Smooth muscle cell (in vitro differentiated cells): ENCODE results near the gene COQ8B. TPM values are rescaled to one million over a fixed set of nuclear protein-coding genes. Genes with fewer than 3 reads are reported as not detected.

Experiments used
- DNase-seq: peaks from one replicate; lab custom pipeline; 2025; ENCODE audit not compliant: unreplicated experiment; lab: John Stamatoyannopoulos, UW
- H2AFZ ChIP-seq: fragments of 200-600 bp; sonication (generic); 2 replicates; pipeline ENCODE4 v1.6.0; 2016; ENCODE audit warnings: antibody characterized with exemption, low read depth, mild to moderate bottlenecking
- H3F3A ChIP-seq: fragments of 200-600 bp; sonication (generic); 2 replicates; pipeline ENCODE4 v1.6.0; 2017; ENCODE audit warnings: antibody characterized with exemption, low read depth
- H3K27ac ChIP-seq: fragments of 200-600 bp; sonication (generic); 2 replicates; pipeline ENCODE4 v1.5.1; 2016; ENCODE audit warnings: low read depth, mild to moderate bottlenecking
- H3K27me3 ChIP-seq: fragments of 200-600 bp; sonication (generic); 2 replicates; pipeline ENCODE4 v1.6.1; 2016; ENCODE audit warnings: low read depth, mild to moderate bottlenecking
- H3K36me3 ChIP-seq: fragments of 200-600 bp; sonication (generic); 2 replicates; pipeline ENCODE4 v1.5.1; 2016; ENCODE audit warnings: low read depth
- H3K4me1 ChIP-seq: fragments of 200-600 bp; sonication (generic); 2 replicates; pipeline ENCODE4 v1.5.1; 2016; ENCODE audit warnings: low read depth
- H3K4me2 ChIP-seq: fragments of 200-600 bp; sonication (generic); 2 replicates; pipeline ENCODE4 v1.6.0; 2016; ENCODE audit warnings: mild to moderate bottlenecking
- H3K4me3 ChIP-seq: fragments of 200-600 bp; sonication (generic); 2 replicates; pipeline ENCODE4 v1.5.1; 2016; ENCODE audit warnings: mild to moderate bottlenecking
- H3K79me2 ChIP-seq: fragments of 200-600 bp; sonication (generic); 2 replicates; pipeline ENCODE4 v1.6.0; 2016; ENCODE audit warnings: low read depth, mild to moderate bottlenecking
- H3K9ac ChIP-seq: fragments of 200-600 bp; sonication (generic); 2 replicates; pipeline ENCODE4 v1.6.0; 2016; ENCODE audit warnings: low read depth
- H3K9me3 ChIP-seq: fragments of 200-600 bp; sonication (generic); replicated peaks from 2 replicates; pipeline ENCODE4 v1.5.1; 2016; ENCODE audit warnings: low read depth
- H4K20me1 ChIP-seq: fragments of 200-600 bp; sonication (generic); 2 replicates; pipeline ENCODE4 v1.6.0; 2016; ENCODE audit warnings: low read depth
- CTCF ChIP-seq: fragments of 200-600 bp; sonication (generic); IDR thresholded peaks from 2 replicates; pipeline ENCODE4 v1.5.1; 2017; ENCODE audit warnings: borderline replicate concordance, mild to moderate bottlenecking, antibody characterized with exemption; ENCODE audit not compliant: insufficient read depth, poor library complexity, severe bottlenecking
- WGBS: methylation state at CpG from one replicate; pipeline ENCODE4 v1.1.7; 2016; ENCODE audit warnings: low lambda C conversion rate; 5-methylcytosine and 5-hydroxymethylcytosine counted together
- polyA plus RNA-seq: library from polyadenylated mRNA; unstranded; fragments of >200 nt; fragmentation: Nextera tagmentation; extraction: Ambion mirVana; gene quantifications from 2 replicates; pipeline ENCODE4 v1.2.1, GENCODE V29; 2016
- small RNA-seq: library from RNA; depleted of rRNA; stranded (forward); fragments of <200 nt; gene quantifications from one replicate; pipeline ENCODE3, GENCODE V24; 2014
- total RNA-seq: library from RNA; depleted of rRNA; stranded (reverse); fragments of >200 nt; gene quantifications from 2 replicates; pipeline ENCODE4 v1.2.3, GENCODE V29; 2014

COQ8B gene
- total and polyA plus RNA-seq, 2 experiments from 2014 or later = 21.2 to 26.0 TPM

GRCh38 chr19:40642051-40642706 lies 74.5 kb downstream of the COQ8B start:
- H3K79me2 ChIP-seq = no peaks in the 10 kb centered on the region
- no peak overlapping the region for H3K9ac ChIP-seq
- no peak for DNase-seq
- no peak overlapping the region for H3K27ac ChIP-seq
- no peaks in the 10 kb centered on the region for H3K27me3 ChIP-seq
- H3F3A ChIP-seq = no peaks in the 10 kb centered on the region
- H2AFZ ChIP-seq = no peak overlapping the region
- H3K4me2 ChIP-seq = no peak overlapping the region
- H3K4me1 ChIP-seq = peaks cover 4% of the 10 kb centered on the region
- no peaks in the 10 kb centered on the region for H4K20me1 ChIP-seq
- TF ChIP-seq CTCF = no peak
- H3K36me3 ChIP-seq = no peaks in the 10 kb centered on the region
- H3K4me3 ChIP-seq = no peak overlapping the region
- H3K9me3 ChIP-seq = no peaks in the 10 kb centered on the region
- WGBS = 96% methylated on average over 18 of the region's 18 CpGs

Small RNAs within 50 kb of the gene (small RNA-seq; reads per million reads assigned to genes)
- gene RNU6-195P = not detected

Other genes with a start within 250 kb of the COQ8B start
- 0.45 and 1.0 TPM in 2 replicates for gene SPTBN4, start 249.9 kb downstream of the COQ8B start, total RNA-seq
- gene SPTBN4, start 249.9 kb downstream of the COQ8B start, polyA plus RNA-seq = 0.63 and 1.2 TPM in 2 replicates
- gene SHKBP1, start 140.0 kb downstream of the COQ8B start, total RNA-seq = 38.8 and 40.9 TPM in 2 replicates
- gene SHKBP1, start 140.0 kb downstream of the COQ8B start, polyA plus RNA-seq = 90.8 and 102 TPM in 2 replicates
- gene LTBP4, start 115.5 kb downstream of the COQ8B start, total RNA-seq = 28.5 and 38.5 TPM in 2 replicates
- gene LTBP4, start 115.5 kb downstream of the COQ8B start, polyA plus RNA-seq = 170 and 188 TPM in 2 replicates
- gene NUMBL, start 26.2 kb downstream of the COQ8B start, total RNA-seq = 30.5 and 53.6 TPM in 2 replicates
- 56.9 and 73.0 TPM in 2 replicates for gene NUMBL, start 26.2 kb downstream of the COQ8B start, polyA plus RNA-seq
- gene ITPKC, start 226 bp upstream of the COQ8B start, total RNA-seq = 22.0 and 24.1 TPM in 2 replicates
- 25.0 and 31.9 TPM in 2 replicates for gene ITPKC, start 226 bp upstream of the COQ8B start, polyA plus RNA-seq
- 2.0 and 2.9 TPM in 2 replicates for gene ACTMAP, start 33.6 kb upstream of the COQ8B start, total RNA-seq
- gene ACTMAP, start 33.6 kb upstream of the COQ8B start, polyA plus RNA-seq = 8.6 and 8.7 TPM in 2 replicates
- 30.3 and 39.3 TPM in 2 replicates for gene SNRPA, start 34.3 kb upstream of the COQ8B start, total RNA-seq
- 87.7 TPM in 2 replicates for gene SNRPA, start 34.3 kb upstream of the COQ8B start, polyA plus RNA-seq
- gene MIA, start 58.6 kb upstream of the COQ8B start, total RNA-seq = 3.8 TPM in 1 of 2 replicates, not detected in the other
- 2.4 and 4.0 TPM in 2 replicates for gene MIA, start 58.6 kb upstream of the COQ8B start, polyA plus RNA-seq
- gene RAB4B, start 61.4 kb upstream of the COQ8B start, total RNA-seq = 10.6 and 12.1 TPM in 2 replicates
- 39.5 and 43.5 TPM in 2 replicates for gene RAB4B, start 61.4 kb upstream of the COQ8B start, polyA plus RNA-seq
- 25.1 and 26.7 TPM in 2 replicates for gene EGLN2, start 82.3 kb upstream of the COQ8B start, total RNA-seq
- gene EGLN2, start 82.3 kb upstream of the COQ8B start, polyA plus RNA-seq = 77.1 and 90.5 TPM in 2 replicates
- not detected in 2 replicates for gene CYP2A6, start 133.6 kb upstream of the COQ8B start, total RNA-seq
- not detected in 2 replicates for gene CYP2A6, start 133.6 kb upstream of the COQ8B start, polyA plus RNA-seq
- gene CYP2A7, start 165.3 kb upstream of the COQ8B start, total RNA-seq = not detected in 2 replicates
- gene CYP2A7, start 165.3 kb upstream of the COQ8B start, polyA plus RNA-seq = not detected in 2 replicates